ENCODE data around the gene FSCN2. TPM values are rescaled to one million over a fixed set of nuclear protein-coding genes. Genes with fewer than 3 reads are reported as not detected.
A peak's percentile ranks its signal among the peaks of the same experiment; 100 is the strongest.

Gene FSCN2
- polyA plus RNA-seq, 1 of the 3 experiments (the other 2 are of a cell fraction) = 2.1 TPM

GRCh38 chr17:81577278-81578000, 49.3 kb downstream of the FSCN2 start:
- Histone ChIP-seq H3K36me3 (replicated peaks in 1 of 2; ENCODE audit: control insufficient read depth in 1 of 2, insufficient read depth in 2 of 2, low read length in 1 of 2) (peaks cover 29 to 61% of the 10 kb centered on the region in 2 experiments), H3K9ac (no peak overlapping the region), H3F3A (replicated peaks; ENCODE audit: insufficient read depth) (peaks cover 30% of the 10 kb centered on the region), H3K4me1 (ENCODE audit: control insufficient read depth in 1 of 2, insufficient read depth in 2 of 2, low read depth in 1 of 2, low read length in 1 of 2) (peaks cover 28 to 50% of the 10 kb centered on the region in 2 experiments), H3K9me3 (no peaks in the 10 kb centered on the region), H3K4me3 (ENCODE audit: low read depth in 2 of 2, low read length in 1 of 2) (no peak overlapping the region), H3K27me3 (ENCODE audit: insufficient read depth) (no peaks in the 10 kb centered on the region), H3K4me2 (peak overlapping the region; percentile 65), H3K9me2 (no peaks in the 10 kb centered on the region), H4K20me1 (ENCODE audit: insufficient read depth) (peaks cover 16% of the 10 kb centered on the region), H3K27ac (ENCODE audit: low read depth in 2 of 2, low read length in 1 of 2) (peak overlapping the region; percentile 29 to 67; a peak in 3 of 4 replicates), H2AFZ (ENCODE audit: low read depth) (no peak overlapping the region), H3K79me2 (ENCODE audit: insufficient read depth) (peaks cover 78% of the 10 kb centered on the region)
- TF ChIP-seq GABPA (IDR thresholded peaks at IDR 0.05; ENCODE audit: low read depth) = peak; percentile 62
- no peak for TF ChIP-seq REST (IDR thresholded peaks at IDR 0.05; ENCODE audit: low read depth, low read length)
- ChIA-PET POLR2A (no interaction called here), CTCF (interaction anchor here (0.6 to 2.1 kb wide), 4 partner anchors 10 to 284 kb away, joined by 3 to 16 read pairs (median 4); no protein-coding TSS in a partner anchor)
- no peak for DNase-seq
- WGBS (ENCODE audit: low lambda C conversion rate) = 81% methylated on average over 11 of the region's 11 CpGs

- 96% methylated on average over 10 of the region's 10 CpGs for WGBS (ENCODE audit: low lambda C conversion rate)
- ChIA-PET CTCF (interaction anchor here (1.4 to 3.0 kb wide), 3 partner anchors 23 to 285 kb away, joined by 4 to 19 read pairs (median 16); no protein-coding TSS in a partner anchor), POLR2A (no interaction called here)
- Histone ChIP-seq H3K9me2 (no peaks in the 10 kb centered on the region), H3K9me3 (no peaks in the 10 kb centered on the region), H3F3A (replicated peaks; ENCODE audit: insufficient read depth) (peaks cover 26% of the 10 kb centered on the region), H3K79me2 (ENCODE audit: insufficient read depth) (peaks cover 77% of the 10 kb centered on the region), H4K20me1 (ENCODE audit: insufficient read depth) (peaks cover 16% of the 10 kb centered on the region), H3K4me3 (ENCODE audit: low read depth in 2 of 2, low read length in 1 of 2) (no peak overlapping the region), H3K4me1 (ENCODE audit: control insufficient read depth in 1 of 2, insufficient read depth in 2 of 2, low read depth in 1 of 2, low read length in 1 of 2) (peaks cover 23 to 55% of the 10 kb centered on the region in 2 experiments), H3K27ac (ENCODE audit: low read depth in 2 of 2, low read length in 1 of 2) (peak overlapping the region in 1 of 2 experiments; percentile 67; a peak in 2 of 4 replicates), H3K4me2 (peak overlapping the region; percentile 65), H2AFZ (ENCODE audit: low read depth) (no peak overlapping the region), H3K36me3 (replicated peaks in 1 of 2; ENCODE audit: control insufficient read depth in 1 of 2, insufficient read depth in 2 of 2, low read length in 1 of 2) (peaks cover 30 to 61% of the 10 kb centered on the region in 2 experiments), H3K9ac (no peak overlapping the region), H3K27me3 (ENCODE audit: insufficient read depth) (no peaks in the 10 kb centered on the region)
- TF ChIP-seq MXI1 (IDR thresholded peaks at IDR 0.05; ENCODE audit: low read depth, low read length) (no peak), SMC3 (IDR thresholded peaks at IDR 0.05; ENCODE audit: low read depth, low read length) (no peak), FOSL2 (IDR thresholded peaks at IDR 0.05; ENCODE audit: borderline replicate concordance, low read depth) (peak; percentile 22; the same call in 1 of the 2 replicates), TAF1 (IDR thresholded peaks at IDR 0.05; ENCODE audit: borderline replicate concordance, low read depth, low read length) (no peak), MAX (IDR thresholded peaks at IDR 0.05; ENCODE audit: low read depth) (peak; percentile 24; the same call in 1 of the 2 replicates)
- no peak for DNase-seq
Observed at GRCh38 chr17:81578038-81578441, 49.9 kb downstream of the FSCN2 start.

All from SK-N-SH (cell line).